MM.1S (cell line): Measurements from ENCODE around the gene ZDHHC11B.
"Not testable (repeated sequence)": the region's sequence is repeated elsewhere in the genome, so short reads cannot be mapped to it uniquely, and the experiment has no call there.

Experiments
- DNase-seq: peaks from one replicate; pipeline ENCODE4 v3.0.0-alpha.2; 2015
- H2AFZ ChIP-seq: fragments of 300-600 bp; sonication (generic); 2 replicates; pipeline ENCODE4 v1.6.0; 2016; ENCODE audit warnings: antibody characterized with exemption, low read length
- H3F3A ChIP-seq: fragments of 300-600 bp; sonication (generic); 2 replicates; pipeline ENCODE4 v1.6.1; 2016; ENCODE audit warnings: mild to moderate bottlenecking, antibody characterized with exemption, low read length, moderate library complexity, mixed read lengths; ENCODE audit not compliant: insufficient read depth
- H3K27ac ChIP-seq: fragments of 300-600 bp; sonication (generic); 2 replicates; pipeline ENCODE4 v1.5.1; 2016; ENCODE audit warnings: mild to moderate bottlenecking, low read length
- H3K27me3 ChIP-seq: fragments of 300-600 bp; sonication (generic); replicated peaks from 2 replicates; pipeline ENCODE4 v1.6.0; 2016; ENCODE audit warnings: low read length; ENCODE audit not compliant: insufficient read depth
- H3K36me3 ChIP-seq: fragments of 300-600 bp; sonication (generic); replicated peaks from 2 replicates; pipeline ENCODE4 v1.6.1; 2016; ENCODE audit warnings: mild to moderate bottlenecking, low read length, mixed read lengths; ENCODE audit not compliant: insufficient read depth
- H3K4me1 ChIP-seq: fragments of 300-600 bp; sonication (generic); 2 replicates; pipeline ENCODE4 v1.6.1; 2016; ENCODE audit warnings: low read length, mixed read lengths
- H3K4me2 ChIP-seq: fragments of 300-600 bp; sonication (generic); 2 replicates; pipeline ENCODE4 v1.6.0; 2016; ENCODE audit warnings: low read depth, low read length
- H3K4me3 ChIP-seq: fragments of 300-600 bp; sonication (generic); 2 replicates; pipeline ENCODE4 v1.5.1; 2016; ENCODE audit warnings: low read length, mixed read lengths
- H3K79me2 ChIP-seq: fragments of 300-600 bp; sonication (generic); 2 replicates; pipeline ENCODE4 v1.6.1; 2016; ENCODE audit warnings: mixed run types, low read length, mixed read lengths
- H3K9ac ChIP-seq: fragments of 300-600 bp; sonication (generic); 2 replicates; pipeline ENCODE4 v1.6.1; 2016; ENCODE audit warnings: low read length, mixed read lengths
- H3K9me2 ChIP-seq: fragments of 300-600 bp; sonication (generic); replicated peaks from 2 replicates; pipeline ENCODE4 v1.6.1; 2016; ENCODE audit warnings: mild to moderate bottlenecking, low read length, mixed read lengths; ENCODE audit not compliant: insufficient read depth
- H3K9me3 ChIP-seq: fragments of 300-600 bp; sonication (generic); replicated peaks from 2 replicates; pipeline ENCODE4 v1.6.1; 2016; ENCODE audit warnings: mild to moderate bottlenecking, low read length, mixed read lengths; ENCODE audit not compliant: insufficient read depth
- H4K20me1 ChIP-seq: fragments of 300-600 bp; sonication (generic); 2 replicates; pipeline ENCODE4 v1.6.1; 2016; ENCODE audit warnings: mild to moderate bottlenecking, low read length, moderate library complexity, mixed read lengths; ENCODE audit not compliant: insufficient read depth
- EZH2 ChIP-seq: fragments of 300-600 bp; sonication (generic); optimal IDR thresholded peaks from 2 replicates; pipeline ENCODE3; 2017; ENCODE audit warnings: low read depth, mild to moderate bottlenecking, antibody characterized with exemption, low read length, mixed read lengths
- EZH2phosphoT487 ChIP-seq: fragments of 300-600 bp; sonication (generic); IDR thresholded peaks from 2 replicates; pipeline ENCODE4 v1.6.1; 2018; ENCODE audit warnings: antibody characterized with exemption, low read length
- TF ChIP-seq, protein P1 (sequence below): fragments of 300-600 bp; sonication (generic); IDR thresholded peaks from 2 replicates; pipeline ENCODE4 v1.5.1; 2016; ENCODE audit warnings: antibody characterized with exemption, low read length, mixed read lengths

The ZDHHC11B gene

DNA sequence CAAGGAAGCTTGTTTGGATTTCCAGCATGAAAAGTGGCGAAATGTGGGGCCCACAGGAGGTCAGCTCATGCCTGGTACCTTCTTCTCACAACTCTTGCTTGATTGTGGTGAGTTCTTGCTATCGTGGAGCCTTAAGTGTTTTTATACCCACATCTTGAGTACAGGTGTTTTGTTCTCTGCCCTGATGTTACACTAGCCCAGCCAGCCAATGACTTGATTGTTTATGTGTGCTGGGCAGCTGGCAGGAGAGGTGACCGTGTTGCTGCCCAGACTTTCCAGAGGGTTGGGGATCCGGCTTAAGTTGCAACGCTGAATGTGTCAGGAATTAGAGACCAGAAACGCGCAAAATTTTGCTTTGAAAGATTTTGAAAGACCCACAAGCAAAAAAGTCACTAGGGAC lies 67.4 kb downstream of the ZDHHC11B start:
- TF ChIP-seq EZH2phosphoT487 (no peak), EZH2 (no peak)
- TF ChIP-seq, protein P1, sequence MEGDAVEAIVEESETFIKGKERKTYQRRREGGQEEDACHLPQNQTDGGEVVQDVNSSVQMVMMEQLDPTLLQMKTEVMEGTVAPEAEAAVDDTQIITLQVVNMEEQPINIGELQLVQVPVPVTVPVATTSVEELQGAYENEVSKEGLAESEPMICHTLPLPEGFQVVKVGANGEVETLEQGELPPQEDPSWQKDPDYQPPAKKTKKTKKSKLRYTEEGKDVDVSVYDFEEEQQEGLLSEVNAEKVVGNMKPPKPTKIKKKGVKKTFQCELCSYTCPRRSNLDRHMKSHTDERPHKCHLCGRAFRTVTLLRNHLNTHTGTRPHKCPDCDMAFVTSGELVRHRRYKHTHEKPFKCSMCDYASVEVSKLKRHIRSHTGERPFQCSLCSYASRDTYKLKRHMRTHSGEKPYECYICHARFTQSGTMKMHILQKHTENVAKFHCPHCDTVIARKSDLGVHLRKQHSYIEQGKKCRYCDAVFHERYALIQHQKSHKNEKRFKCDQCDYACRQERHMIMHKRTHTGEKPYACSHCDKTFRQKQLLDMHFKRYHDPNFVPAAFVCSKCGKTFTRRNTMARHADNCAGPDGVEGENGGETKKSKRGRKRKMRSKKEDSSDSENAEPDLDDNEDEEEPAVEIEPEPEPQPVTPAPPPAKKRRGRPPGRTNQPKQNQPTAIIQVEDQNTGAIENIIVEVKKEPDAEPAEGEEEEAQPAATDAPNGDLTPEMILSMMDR = no peak
- H3K36me3 ChIP-seq = no peaks in the 10 kb centered on the region
- no peaks in the 10 kb centered on the region for H3K79me2 ChIP-seq
- H4K20me1 ChIP-seq = no peaks in the 10 kb centered on the region
- no peak overlapping the region for H3K4me3 ChIP-seq
- no peak overlapping the region for H2AFZ ChIP-seq
- no peak overlapping the region for H3K4me2 ChIP-seq
- DNase-seq = no peak
- H3F3A ChIP-seq = no peaks in the 10 kb centered on the region
- H3K4me1 ChIP-seq = no peaks in the 10 kb centered on the region
- no peaks in the 10 kb centered on the region for H3K27me3 ChIP-seq
- no peak overlapping the region for H3K9ac ChIP-seq
- no peak overlapping the region for H3K27ac ChIP-seq
- H3K9me2 ChIP-seq = no peaks in the 10 kb centered on the region
- no peaks in the 10 kb centered on the region for H3K9me3 ChIP-seq

GRCh38 chr5:716740-717139 lies 67.8 kb downstream of the ZDHHC11B start:
- H3K79me2 ChIP-seq, H3K36me3 ChIP-seq, H3K9me2 ChIP-seq, H3F3A ChIP-seq, H3K27me3 ChIP-seq, DNase-seq, H3K27ac ChIP-seq, H3K4me3 ChIP-seq, H2AFZ ChIP-seq, H3K4me1 ChIP-seq, H3K9me3 ChIP-seq, H3K9ac ChIP-seq, H3K4me2 ChIP-seq, H4K20me1 ChIP-seq: not testable (repeated sequence)

DNA sequence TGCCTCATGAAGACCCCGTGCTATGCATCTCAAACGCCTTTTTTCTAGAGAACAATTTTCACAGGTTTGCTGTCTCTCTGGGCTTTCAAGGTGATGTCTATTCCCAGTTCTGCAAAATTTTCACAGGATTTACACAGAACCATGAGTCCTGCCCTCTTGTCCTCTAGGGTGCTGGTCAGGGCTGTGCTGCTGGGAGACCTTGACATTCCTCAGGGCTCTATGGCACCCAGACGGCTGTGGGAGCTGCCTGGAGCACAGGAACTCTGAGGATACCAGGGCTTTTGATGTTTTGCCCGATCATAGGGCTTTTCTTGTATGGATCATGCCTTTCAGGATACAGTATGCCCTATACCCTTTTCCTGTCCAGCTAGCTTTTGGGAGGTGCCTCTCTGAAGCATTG lies 68.9 kb downstream of the ZDHHC11B start:
- H4K20me1 ChIP-seq, H3K27ac ChIP-seq, H3K9me3 ChIP-seq, DNase-seq, H2AFZ ChIP-seq, H3F3A ChIP-seq, H3K79me2 ChIP-seq, H3K4me2 ChIP-seq, H3K9me2 ChIP-seq, H3K27me3 ChIP-seq, H3K4me1 ChIP-seq, H3K9ac ChIP-seq, H3K36me3 ChIP-seq, H3K4me3 ChIP-seq: not testable (repeated sequence)

DNA sequence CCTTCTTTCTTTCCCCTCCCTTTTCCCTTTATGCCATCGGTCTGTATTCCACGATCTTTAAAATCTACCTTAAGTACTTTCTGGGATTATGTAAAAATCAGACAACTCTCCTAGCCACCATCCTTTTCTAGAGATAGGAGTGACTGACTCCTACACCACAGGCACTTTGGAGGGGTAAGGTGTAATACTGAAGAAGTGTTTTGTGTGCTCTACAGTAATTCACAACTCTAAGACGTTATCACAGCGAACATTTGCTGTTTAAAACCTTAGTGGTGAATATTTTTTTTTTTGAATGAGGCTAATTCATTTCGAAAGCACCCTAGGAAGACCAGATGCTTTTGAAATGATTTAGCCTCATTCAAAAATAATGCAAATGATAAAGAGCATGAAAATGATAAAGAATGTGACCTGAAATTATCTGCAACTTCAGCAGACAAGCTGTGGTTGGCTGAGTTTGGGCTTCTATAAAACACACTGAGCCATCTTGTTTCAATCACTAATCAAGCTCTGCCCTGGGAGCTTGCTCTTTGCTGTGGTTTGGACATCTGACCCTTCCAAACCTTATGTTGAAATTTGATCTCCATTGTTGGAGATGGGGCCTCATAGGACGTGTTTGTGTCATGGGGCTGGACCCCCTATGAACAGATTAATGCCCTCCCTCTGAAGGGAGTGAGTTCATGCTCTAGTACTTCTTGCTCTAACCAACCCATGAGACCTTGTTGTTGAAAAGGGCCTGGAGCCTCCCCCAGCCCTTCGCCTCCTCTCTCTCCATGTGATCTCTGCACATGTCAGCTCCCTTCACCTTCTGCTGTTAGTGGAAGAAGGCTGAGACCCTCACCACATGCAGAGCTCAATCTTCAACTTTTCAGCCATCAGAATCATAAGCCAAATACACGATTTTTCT lies 70.1 kb downstream of the ZDHHC11B start:
- H3F3A ChIP-seq, H3K4me1 ChIP-seq, H3K27me3 ChIP-seq, DNase-seq, H3K4me3 ChIP-seq, H3K79me2 ChIP-seq, H3K9me3 ChIP-seq, H2AFZ ChIP-seq, H3K9me2 ChIP-seq, H3K27ac ChIP-seq, H3K4me2 ChIP-seq, H3K9ac ChIP-seq, H4K20me1 ChIP-seq, H3K36me3 ChIP-seq: not testable (repeated sequence)

GRCh38 chr5:713686-714085 lies 70.8 kb downstream of the ZDHHC11B start:
- not testable (repeated sequence) for H3K9ac ChIP-seq, H3K4me3 ChIP-seq, H3K27me3 ChIP-seq, H3F3A ChIP-seq, DNase-seq, H3K36me3 ChIP-seq, H3K27ac ChIP-seq, H3K9me2 ChIP-seq, H4K20me1 ChIP-seq, H3K9me3 ChIP-seq, H3K4me1 ChIP-seq, H2AFZ ChIP-seq, H3K79me2 ChIP-seq, H3K4me2 ChIP-seq

DNA sequence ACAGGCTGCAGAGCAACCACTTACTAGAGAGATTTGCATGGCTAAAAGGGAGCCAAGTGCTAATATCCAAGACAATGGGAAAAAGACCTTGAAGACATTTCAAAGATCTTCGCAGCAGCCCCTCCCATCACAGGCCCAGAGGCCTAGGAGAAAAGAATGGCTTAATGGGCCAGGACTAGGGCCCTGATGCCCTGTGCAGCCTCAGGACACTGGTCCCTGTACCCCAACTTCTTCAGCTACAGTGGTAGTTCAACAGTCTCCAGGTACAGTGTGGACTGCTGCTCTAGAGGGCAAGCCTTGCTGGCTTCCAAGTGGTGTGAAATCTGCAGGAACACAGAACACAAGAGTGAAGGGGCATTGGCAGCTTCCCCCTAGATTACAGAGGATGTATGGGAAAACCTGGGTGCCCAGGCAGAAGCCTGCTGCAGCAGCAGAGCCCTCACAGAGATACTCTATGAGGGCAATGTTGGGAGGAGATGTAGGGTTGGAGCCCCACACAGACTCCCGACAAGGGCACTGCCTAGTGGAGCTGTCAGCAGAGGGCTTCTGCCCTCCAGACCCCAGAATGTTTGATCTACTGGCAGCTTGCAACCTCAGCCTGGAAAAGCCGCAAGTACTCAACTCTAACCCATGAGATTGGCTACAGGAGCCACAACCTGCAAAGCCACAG lies 75.5 kb downstream of the ZDHHC11B start:
- not testable (repeated sequence) for H3F3A ChIP-seq, H3K79me2 ChIP-seq, H3K27me3 ChIP-seq, H2AFZ ChIP-seq, H3K27ac ChIP-seq, H3K4me3 ChIP-seq, H3K4me1 ChIP-seq, H3K4me2 ChIP-seq, H3K9me3 ChIP-seq, H3K9ac ChIP-seq, DNase-seq, H3K9me2 ChIP-seq, H4K20me1 ChIP-seq, H3K36me3 ChIP-seq

DNA sequence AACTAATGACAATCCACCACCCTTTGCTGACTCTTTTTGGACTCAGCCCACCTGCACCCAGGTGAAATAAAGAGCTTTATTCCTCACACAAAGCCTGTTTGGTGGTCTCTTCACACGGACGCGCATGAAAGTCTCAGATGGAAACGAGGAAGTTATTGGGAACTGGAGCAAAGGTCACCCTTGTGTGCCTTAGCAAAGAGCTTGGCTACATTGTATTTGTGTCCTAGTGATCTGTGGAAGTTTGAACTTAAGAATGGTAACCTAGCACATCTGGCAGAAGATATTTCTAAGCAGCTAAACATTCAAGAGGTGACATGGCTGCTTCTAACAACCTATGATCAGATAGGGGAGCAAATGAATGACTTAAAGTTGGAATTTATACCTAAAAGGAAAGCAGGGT lies 76.2 kb downstream of the ZDHHC11B start:
- not testable (repeated sequence) for H3K79me2 ChIP-seq, H3K9me3 ChIP-seq, H4K20me1 ChIP-seq, H3K4me2 ChIP-seq, H3K27me3 ChIP-seq, H3K4me3 ChIP-seq, DNase-seq, H2AFZ ChIP-seq, H3K27ac ChIP-seq, H3F3A ChIP-seq, H3K4me1 ChIP-seq, H3K9me2 ChIP-seq, H3K36me3 ChIP-seq, H3K9ac ChIP-seq
